Liver (tissue), 9 donors: Measurements from ENCODE around the gene PDE6B. TPM values are rescaled to one million over a fixed set of nuclear protein-coding genes. Genes with fewer than 3 reads are reported as not detected.

Source experiments
- DNase-seq: peaks from one replicate; pipeline ENCODE4 v3.0.0-alpha.2; 2017; ENCODE audit warnings: low spot score
- H3K27ac ChIP-seq, 2 donors: one replicate each; pipeline ENCODE4 v1.7.0; 2013; ENCODE audit warnings: inconsistent platforms in 2 of 2, low read length in 2 of 2, control low read depth in 1 of 2, low read depth in 1 of 2, mild to moderate bottlenecking in 1 of 2
- H3K27me3 ChIP-seq, 4 donors: one replicate each; pipeline versions ENCODE4 v1.6.1 to v1.7.0; 2013; ENCODE audit warnings: low read length in 3 of 4, inconsistent platforms in 1 of 4, mild to moderate bottlenecking in 1 of 4, moderate library complexity in 1 of 4; ENCODE audit not compliant: control insufficient read depth in 4 of 4, insufficient read depth in 4 of 4
- H3K36me3 ChIP-seq, 4 donors: one replicate each; pipeline versions ENCODE4 v1.6.1 to v1.7.0; 2013; ENCODE audit warnings: low read length in 3 of 4, mild to moderate bottlenecking in 3 of 4, low read depth in 1 of 4, moderate library complexity in 1 of 4; ENCODE audit not compliant: control insufficient read depth in 4 of 4, insufficient read depth in 3 of 4
- H3K4me1 ChIP-seq, 4 donors: one replicate each; pipeline versions ENCODE4 v1.6.1 to v1.7.0; 2013; ENCODE audit warnings: low read length in 3 of 4, mild to moderate bottlenecking in 3 of 4, moderate library complexity in 1 of 4; ENCODE audit not compliant: control insufficient read depth in 4 of 4, insufficient read depth in 4 of 4
- H3K4me3 ChIP-seq, 3 donors: one replicate each; pipeline versions ENCODE4 v1.6.1 to v1.7.0; 2013; ENCODE audit warnings: low read length in 3 of 3, control low read depth in 1 of 3, low read depth in 1 of 3, mild to moderate bottlenecking in 1 of 3
- H3K9ac ChIP-seq, 2 donors: one replicate each; pipeline ENCODE4 v1.7.0; 2013; ENCODE audit warnings: low read length in 2 of 2, mild to moderate bottlenecking in 2 of 2, moderate library complexity in 2 of 2, control low read depth in 1 of 2, low read depth in 1 of 2
- H3K9me3 ChIP-seq, 4 donors: one replicate each; pipeline versions ENCODE4 v1.6.1 to v1.7.0; 2013; ENCODE audit warnings: low read length in 3 of 4; ENCODE audit not compliant: control insufficient read depth in 4 of 4
- ATF3 ChIP-seq: IDR thresholded peaks from 2 replicates; pipeline ENCODE4 v1.6.1; 2016; ENCODE audit warnings: antibody characterized with exemption
- EGR1 ChIP-seq, 2 donors: IDR thresholded peaks; 2 replicates each; pipeline ENCODE4 v1.6.1; 2016 to 2018; ENCODE audit warnings: antibody characterized with exemption in 2 of 2, low read depth in 2 of 2
- FOXA2 ChIP-seq: IDR thresholded peaks from 2 replicates; pipeline ENCODE4 v1.6.1; 2016; ENCODE audit warnings: antibody characterized with exemption
- GABPA ChIP-seq, 2 donors: IDR thresholded peaks in 1 of 2; conservative IDR thresholded peaks in 1 of 2; 2 replicates each; pipeline ENCODE4 v1.6.1; 2016; ENCODE audit warnings: antibody characterized with exemption in 2 of 2, mild to moderate bottlenecking in 1 of 2, moderate library complexity in 1 of 2
- HNF4A ChIP-seq, 2 donors: conservative IDR thresholded peaks; 2 replicates each; pipeline ENCODE4 v1.6.1; 2016; ENCODE audit warnings: antibody characterized with exemption in 2 of 2, mild to moderate bottlenecking in 2 of 2
- HNF4G ChIP-seq: IDR thresholded peaks from 2 replicates; pipeline ENCODE4 v1.6.1; 2016; ENCODE audit warnings: antibody characterized with exemption
- MAX ChIP-seq: IDR thresholded peaks from 2 replicates; pipeline ENCODE4 v1.6.1; 2016; ENCODE audit warnings: antibody characterized with exemption
- NR2F2 ChIP-seq: IDR thresholded peaks from 2 replicates; pipeline ENCODE4 v1.6.1; 2016; ENCODE audit warnings: antibody characterized with exemption
- REST ChIP-seq: IDR thresholded peaks from 2 replicates; pipeline ENCODE4 v1.6.1; 2016; ENCODE audit warnings: antibody characterized with exemption, mild to moderate bottlenecking
- RXRA ChIP-seq, 2 donors: IDR thresholded peaks; 2 replicates each; pipeline ENCODE4 v1.6.1; 2017 to 2018; ENCODE audit warnings: antibody characterized with exemption in 2 of 2, mild to moderate bottlenecking in 1 of 2
- TAF1 ChIP-seq: conservative IDR thresholded peaks from 2 replicates; pipeline ENCODE4 v1.6.1; 2016; ENCODE audit warnings: antibody characterized with exemption, mild to moderate bottlenecking
- YY1 ChIP-seq: IDR thresholded peaks from 2 replicates; pipeline ENCODE4 v1.6.1; 2016; ENCODE audit warnings: antibody characterized with exemption, mild to moderate bottlenecking
- ZBTB33 ChIP-seq: IDR thresholded peaks from 2 replicates; pipeline ENCODE4 v1.6.1; 2016; ENCODE audit warnings: antibody characterized with exemption
- WGBS: extraction: QIAGEN DNeasy Blood & Tissue Kit; methylation state at CpG from one replicate; pipeline ENCODE4 v1.1.7; 2013; 5-methylcytosine and 5-hydroxymethylcytosine counted together
- polyA plus RNA-seq, 2 donors: library from polyadenylated mRNA; stranded (reverse) in 1 of 2; unstranded in 1 of 2; fragments of 200-250 nt in 1 of 2; fragments of >200 nt in 1 of 2; fragmentation: Nextera tagmentation in 1 of 2; extraction: Ambion mirVana in 1 of 2; gene quantifications; one replicate each; pipeline versions ENCODE4 v1.2.1 to v1.2.3, GENCODE V29; 2013 to 2015
- total RNA-seq, 2 donors: library from RNA; depleted of rRNA; stranded (reverse); fragments of >200 nt; gene quantifications; one replicate each; pipeline ENCODE4 v1.2.3, GENCODE V29; 2014
- donor health status: healthy.
- donor health status: healthy.
- donor health status: healthy.
- donor health status: healthy.
- donor health status: healthy.

Gene PDE6B
- total and polyA plus RNA-seq, 4 donors, result 0.28 to 7.3 (median 0.49) TPM

- TF ChIP-seq ZBTB33 (no peak), FOXA2 (no peak), NR2F2 (no peak), YY1 (no peak), TAF1 (no peak), MAX (no peak), EGR1 (IDR thresholded peaks at IDR 0.05; ENCODE audit: low read depth in 2 of 2) (no peak), ATF3 (no peak), GABPA (IDR thresholded peaks at IDR 0.05 in 1 of 2, conservative IDR thresholded peaks at IDR 0.05 in 1 of 2) (no peak), REST (no peak), HNF4G (no peak), HNF4A (conservative IDR thresholded peaks at IDR 0.05) (no peak)
- peaks cover 0 to 2% (median 0%) of the 10 kb centered on the region in 4 donors for H3K27me3 ChIP-seq
- H3K4me1 ChIP-seq, result no peaks in the 10 kb centered on the region
- no peaks in the 10 kb centered on the region for H3K9me3 ChIP-seq
- no peak overlapping the region for H3K4me3 ChIP-seq
- no peak overlapping the region for H3K9ac ChIP-seq
- no peak for DNase-seq
- no peak overlapping the region for H3K27ac ChIP-seq
- 86% methylated on average over 58 of the region's 58 CpGs for WGBS
- H3K36me3 ChIP-seq, result no peaks in the 10 kb centered on the region
These were observed 31.3 kb downstream of the PDE6B start for GRCh38 chr4:656436-657337.

GRCh38 chr4:657338-657833 lies 32.0 kb downstream of the PDE6B start:
- Histone ChIP-seq H3K9me3 (no peaks in the 10 kb centered on the region), H3K36me3 (no peaks in the 10 kb centered on the region), H3K27me3 (peaks cover 0 to 2% (median 0%) of the 10 kb centered on the region in 4 donors), H3K9ac (no peak overlapping the region), H3K4me1 (no peaks in the 10 kb centered on the region), H3K4me3 (no peak overlapping the region), H3K27ac (no peak overlapping the region)
- 80% methylated on average over 23 of the region's 23 CpGs for WGBS
- no peak for TF ChIP-seq RXRA (IDR thresholded peaks at IDR 0.05)
- no peak for TF ChIP-seq NR2F2
- TF ChIP-seq HNF4A (conservative IDR thresholded peaks at IDR 0.05), result no peak
- no peak for DNase-seq
